HepG2 (cell line): Measurements from ENCODE around the gene MCRIP2. TPM values are rescaled to one million over a fixed set of nuclear protein-coding genes. Genes with fewer than 3 reads are reported as not detected.

Experiments
- ATAC-seq: fragments of 200-7000 bp; cut with Tn5 transposase; 3 replicates; pipeline ENCODE4 v1.9.1; 2020; ENCODE audit warnings: mild to moderate bottlenecking, moderate library complexity
- BruUV-seq: library from RNA; stranded (reverse); fragments of 400-500 nt; replicated peaks from 2 replicates; lab custom pipeline; 2021; lab: Mats Ljungman, UMichigan
- CTCF ChIA-PET: fragments of 300-600 bp; formaldehyde crosslinking; extraction: SDS; loops from one replicate; lab custom pipeline; 2021; ENCODE audit warnings: low total read pairs, inconsistent platforms, low intra/inter-chr PET ratio; lab: Yijun Ruan, JAX
- POLR2A ChIA-PET: fragments of 350-600 bp; sonication (Branson Sonifier 250); formaldehyde crosslinking; loops from one replicate; lab custom pipeline; 2020; ENCODE audit warnings: antibody characterized with exemption, inconsistent platforms; lab: Yijun Ruan, JAX
- DNase-seq: peaks from one replicate; pipeline ENCODE4 v3.0.0-alpha.2; 2015; ENCODE audit warnings: low spot score
- FAIRE-seq: peaks from 3 replicates; lab custom pipeline; 2011; peaks lifted over from hg19 to GRCh38; lab: Jason Lieb, UNC
- H2AFZ ChIP-seq: one replicate; pipeline ENCODE4 v1.6.1; 2011; ENCODE audit warnings: low read length, inconsistent platforms
- H3K27ac ChIP-seq: fragments of 300-600 bp; 3 replicates; pipeline ENCODE4 v1.8.0; 2011; ENCODE audit warnings: mixed run types, mild to moderate bottlenecking, mixed read lengths, low read length, inconsistent platforms; ENCODE audit not compliant: insufficient read depth; ENCODE audit errors: extremely low read length
- H3K27me3 ChIP-seq, 2 experiments: fragments of 200-600 bp in 1 of 2; 2 replicates in 1 of 2; 3 replicates in 1 of 2; pipeline versions ENCODE4 v1.6.0 to v1.8.0; 2011; ENCODE audit warnings: low read length in 2 of 2, mild to moderate bottlenecking in 2 of 2, moderate library complexity in 2 of 2, inconsistent platforms in 1 of 2; ENCODE audit not compliant: insufficient read depth in 2 of 2, control insufficient read depth in 1 of 2
- H3K36me3 ChIP-seq, 2 experiments: fragments of 200-600 bp in 1 of 2; replicated peaks in 1 of 2; 2 replicates in 1 of 2; 3 replicates in 1 of 2; pipeline versions ENCODE4 v1.5.1 to v1.8.0; 2011; ENCODE audit warnings: low read length in 2 of 2, inconsistent platforms in 1 of 2; ENCODE audit not compliant: insufficient read depth in 2 of 2, control insufficient read depth in 1 of 2
- H3K4me1 ChIP-seq: 2 replicates; pipeline ENCODE4 v1.5.1; 2012; ENCODE audit warnings: low read length, inconsistent platforms; ENCODE audit not compliant: insufficient read depth
- H3K4me2 ChIP-seq: 2 replicates; pipeline ENCODE4 v1.6.0; 2011; ENCODE audit warnings: low read depth, low read length, inconsistent platforms
- H3K4me3 ChIP-seq, 3 experiments: fragments of 200-600 bp in 1 of 3; sonication (generic), shearing (Covaris generic) in 1 of 3; replicated peaks in 1 of 3; 2 replicates each; pipeline ENCODE4 v1.5.1; 2011 to 2016; ENCODE audit warnings: low read length in 3 of 3, inconsistent platforms in 2 of 3, low read depth in 2 of 3, mild to moderate bottlenecking in 2 of 3, control low read depth in 1 of 3, mixed read lengths in 1 of 3; ENCODE audit not compliant: insufficient read depth in 1 of 3
- H3K79me2 ChIP-seq: one replicate; pipeline ENCODE4 v1.6.1; 2011; ENCODE audit warnings: low read length, inconsistent platforms; ENCODE audit not compliant: insufficient read depth
- H3K9ac ChIP-seq: 2 replicates; pipeline ENCODE4 v1.6.0; 2011; ENCODE audit warnings: mild to moderate bottlenecking, low read depth, low read length, inconsistent platforms; ENCODE audit not compliant: insufficient read depth
- H3K9me3 ChIP-seq: 2 replicates; pipeline ENCODE4 v1.5.1; 2012; ENCODE audit warnings: mild to moderate bottlenecking, low read length
- H4K20me1 ChIP-seq: 2 replicates; pipeline ENCODE4 v1.6.0; 2011; ENCODE audit warnings: inconsistent platforms, mild to moderate bottlenecking, low read length, moderate library complexity; ENCODE audit not compliant: insufficient read depth
- AGO1 ChIP-seq: fragments of 200-400 bp; formaldehyde crosslinking; IDR thresholded peaks from 2 replicates; pipeline ENCODE4 v1.6.1; 2017; ENCODE audit warnings: mild to moderate bottlenecking, low read depth, low read length, moderate library complexity; ENCODE audit not compliant: poor library complexity, severe bottlenecking
- AGO2 ChIP-seq: fragments of 200-400 bp; formaldehyde crosslinking; optimal IDR thresholded peaks from 2 replicates; pipeline ENCODE3; 2017; ENCODE audit warnings: mild to moderate bottlenecking, low read depth, low read length, moderate library complexity
- HIVEP1 ChIP-seq: sonication (generic); formaldehyde crosslinking; IDR thresholded peaks from 2 replicates; pipeline ENCODE4 v1.4.0; 2020; ENCODE audit warnings: mild to moderate bottlenecking, missing genetic modification reagents
- HNF4G ChIP-seq, 2 experiments: sonication (generic) in 1 of 2; formaldehyde crosslinking in 1 of 2; IDR thresholded peaks; 2 replicates each; pipeline versions ENCODE4 v1.4.0 to v1.6.1; 2011 to 2020; ENCODE audit warnings: borderline replicate concordance in 2 of 2, low read depth in 2 of 2, mild to moderate bottlenecking in 2 of 2, low read length in 1 of 2, missing genetic modification reagents in 1 of 2, moderate library complexity in 1 of 2
- NFIC ChIP-seq: IDR thresholded peaks from 2 replicates; pipeline ENCODE4 v1.6.1; 2012; ENCODE audit warnings: mild to moderate bottlenecking, low read length, inconsistent platforms
- RBFOX2 ChIP-seq: fragments of 200-400 bp; formaldehyde crosslinking; IDR thresholded peaks from 2 replicates; pipeline ENCODE4 v1.6.1; 2017; ENCODE audit warnings: low read depth, mild to moderate bottlenecking, low read length
- WGBS: methylation state at CpG from one replicate; pipeline ENCODE4 v1.1.6; 2017; ENCODE audit warnings: low lambda C conversion rate; 5-methylcytosine and 5-hydroxymethylcytosine counted together
- in situ Hi-C: cut with HindIII; loops from 2 replicates; pipeline ENCODE4 v1.10.0; 2017; ENCODE audit warnings: low pct_unique_long_range_greater_than_20kb; ENCODE audit not compliant: extremely low pct_ligation_motif_present
- intact Hi-C: fragments of 100-400 bp; cut with micrococcal nuclease; formaldehyde crosslinking; loops from one replicate; pipeline ENCODE4 v1.10.0; 2022; ENCODE audit not compliant: unreplicated experiment
- polyA plus RNA-seq, 8 experiments: library from polyadenylated mRNA; depleted of rRNA in 3 of 8; stranded (reverse) in 7 of 8; unstranded in 1 of 8; fragments of >200 nt; fragmentation: Illumina TruSeq in 4 of 8; extraction: Trizol in 4 of 8; gene quantifications; 2 replicates each; pipeline versions ENCODE4 v1.2.1 to v1.2.3, GENCODE V29; 2011 to 2016; ENCODE audit warnings: low read depth in 4 of 8, missing spikeins in 1 of 8, mixed read lengths in 1 of 8; ENCODE audit not compliant: insufficient read depth in 1 of 8
- total RNA-seq, 5 experiments: library from RNA; depleted of rRNA; stranded (reverse); fragments of >200 nt; fragmentation: Illumina TruSeq; extraction: Trizol; gene quantifications; 2 replicates each; pipeline ENCODE4 v1.2.3, GENCODE V29; 2016; ENCODE audit warnings: low read depth in 1 of 5
- TF ChIP-seq, protein P1 (sequence below): fragments of 450-650 bp; IDR thresholded peaks from 2 replicates; pipeline ENCODE4 v1.6.1; 2016
- TF ChIP-seq, protein P2 (sequence below): sonication (generic); formaldehyde crosslinking; IDR thresholded peaks from 2 replicates; pipeline ENCODE4 v1.5.1; 2020; ENCODE audit warnings: missing genetic modification reagents, mild to moderate bottlenecking, borderline replicate concordance

Gene MCRIP2
- total and polyA plus RNA-seq, 2 of the 13 experiments (the other 11 are each of a cell fraction or from before 2014, with no cell fraction given): 39.6 to 76.7 TPM

DNA sequence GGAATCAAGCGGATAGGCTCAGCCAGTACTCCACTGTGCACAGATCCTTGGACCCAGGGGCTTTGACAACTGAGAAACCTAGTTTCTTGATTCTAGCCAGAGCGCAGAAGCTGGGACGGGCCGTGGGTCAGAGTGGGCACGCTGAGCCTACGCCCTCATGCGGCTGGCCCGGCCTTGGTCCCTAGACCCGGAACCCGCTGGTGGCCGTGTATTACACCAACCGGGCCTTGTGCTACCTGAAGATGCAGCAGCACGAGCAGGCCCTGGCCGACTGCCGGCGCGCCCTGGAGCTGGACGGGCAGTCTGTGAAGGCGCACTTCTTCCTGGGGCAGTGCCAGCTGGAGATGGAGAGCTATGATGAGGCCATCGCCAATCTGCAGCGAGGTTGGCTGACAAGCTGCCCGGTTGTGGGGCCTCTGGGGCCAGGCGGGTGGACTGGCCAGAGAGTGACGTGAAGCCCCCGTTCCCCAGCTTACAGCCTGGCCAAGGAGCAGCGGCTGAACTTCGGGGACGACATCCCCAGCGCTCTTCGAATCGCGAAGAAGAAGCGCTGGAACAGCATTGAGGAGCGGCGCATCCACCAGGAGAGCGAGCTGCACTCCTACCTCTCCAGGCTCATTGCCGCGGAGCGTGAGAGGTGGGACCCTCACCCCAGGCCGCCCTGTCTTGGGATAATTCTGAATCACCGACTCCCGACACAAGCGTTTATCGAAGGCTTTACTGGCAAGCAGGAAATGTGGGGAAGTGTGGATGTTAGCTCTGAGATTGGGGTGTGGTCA lies 39.5 kb downstream of the MCRIP2 start (continued):
- TF ChIP-seq HNF4G (IDR thresholded peaks at IDR 0.05; ENCODE audit: borderline replicate concordance, low read depth, low read length) (no peak), HNF4G (CRISPR knock-in tag; IDR thresholded peaks at IDR 0.05; ENCODE audit: borderline replicate concordance, low read depth) (0 out of 2 replicates have a peak, but pooled peaks have one; percentile 34)

DNA sequence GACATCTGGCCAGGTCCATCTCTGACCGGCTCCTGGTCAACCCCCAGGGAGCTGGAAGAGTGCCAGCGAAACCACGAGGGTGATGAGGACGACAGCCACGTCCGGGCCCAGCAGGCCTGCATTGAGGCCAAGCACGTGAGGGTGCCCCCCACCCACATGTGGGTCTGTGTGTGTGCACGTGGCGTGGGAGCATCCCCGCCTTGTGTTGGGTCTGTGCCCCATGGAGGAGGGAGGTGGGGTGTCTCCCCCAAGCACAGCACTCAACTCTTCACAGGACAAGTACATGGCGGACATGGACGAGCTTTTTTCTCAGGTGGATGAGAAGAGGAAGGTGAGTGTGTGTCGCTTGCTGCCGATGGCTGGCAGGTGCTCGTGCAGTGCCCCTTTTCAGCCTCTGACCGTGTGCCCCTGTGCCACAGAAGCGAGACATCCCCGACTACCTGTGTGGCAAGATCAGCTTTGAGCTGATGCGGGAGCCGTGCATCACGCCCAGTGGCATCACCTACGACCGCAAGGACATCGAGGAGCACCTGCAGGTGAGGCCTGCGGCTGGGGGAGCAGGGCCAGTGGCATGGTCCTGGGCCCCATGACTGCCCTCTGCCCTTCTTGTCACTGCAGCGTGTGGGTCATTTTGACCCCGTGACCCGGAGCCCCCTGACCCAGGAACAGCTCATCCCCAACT lies 40.3 kb downstream of the MCRIP2 start:
- in situ Hi-C loops (no loop called here), intact Hi-C loops (no loop called here)
- CTCF ChIA-PET: no interaction called here
- POLR2A ChIA-PET: interaction anchor here (0.6 to 4.4 kb wide), 5 partner anchors 8 to 311 kb away, joined by 3 to 34 read pairs (median 7); partner anchors contain the start of genes MRPL28 and WDR24
- peaks cover 16% of the 10 kb centered on the region for H3K79me2 ChIP-seq
- H3K27me3 ChIP-seq: no peaks in the 10 kb centered on the region; a peak in 1 of 5 replicates
- peak overlapping the region; percentile 80 for H3K4me2 ChIP-seq
- peaks cover 27% of the 10 kb centered on the region for H3K4me1 ChIP-seq
- peak overlapping the region in 2 of 3 experiments; percentile 85 to 88; a peak in 2 of 6 replicates for H3K4me3 ChIP-seq
- H2AFZ ChIP-seq: no peak overlapping the region
- DNase-seq (no peak), FAIRE-seq (no peak), ATAC-seq (no peak)
- H3K9ac ChIP-seq: no peak overlapping the region
- H3K27ac ChIP-seq: no peak overlapping the region
- BruUV-seq: TSS peak; percentile 62
- H3K36me3 ChIP-seq: peaks cover 9 to 20% of the 10 kb centered on the region in 2 experiments; a peak in 4 of 5 replicates
- WGBS: 92% methylated on average over 15 of the region's 28 CpGs
- no peaks in the 10 kb centered on the region for H3K9me3 ChIP-seq
- TF ChIP-seq, protein P1, sequence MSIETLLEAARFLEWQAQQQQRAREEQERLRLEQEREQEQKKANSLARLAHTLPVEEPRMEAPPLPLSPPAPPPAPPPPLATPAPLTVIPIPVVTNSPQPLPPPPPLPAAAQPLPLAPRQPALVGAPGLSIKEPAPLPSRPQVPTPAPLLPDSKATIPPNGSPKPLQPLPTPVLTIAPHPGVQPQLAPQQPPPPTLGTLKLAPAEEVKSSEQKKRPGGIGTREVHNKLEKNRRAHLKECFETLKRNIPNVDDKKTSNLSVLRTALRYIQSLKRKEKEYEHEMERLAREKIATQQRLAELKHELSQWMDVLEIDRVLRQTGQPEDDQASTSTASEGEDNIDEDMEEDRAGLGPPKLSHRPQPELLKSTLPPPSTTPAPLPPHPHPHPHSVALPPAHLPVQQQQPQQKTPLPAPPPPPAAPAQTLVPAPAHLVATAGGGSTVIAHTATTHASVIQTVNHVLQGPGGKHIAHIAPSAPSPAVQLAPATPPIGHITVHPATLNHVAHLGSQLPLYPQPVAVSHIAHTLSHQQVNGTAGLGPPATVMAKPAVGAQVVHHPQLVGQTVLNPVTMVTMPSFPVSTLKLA: 0 out of 2 replicates have a peak, but pooled peaks have one; percentile 16
- TF ChIP-seq, protein P2, sequence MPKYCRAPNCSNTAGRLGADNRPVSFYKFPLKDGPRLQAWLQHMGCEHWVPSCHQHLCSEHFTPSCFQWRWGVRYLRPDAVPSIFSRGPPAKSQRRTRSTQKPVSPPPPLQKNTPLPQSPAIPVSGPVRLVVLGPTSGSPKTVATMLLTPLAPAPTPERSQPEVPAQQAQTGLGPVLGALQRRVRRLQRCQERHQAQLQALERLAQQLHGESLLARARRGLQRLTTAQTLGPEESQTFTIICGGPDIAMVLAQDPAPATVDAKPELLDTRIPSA: no peak
- TF ChIP-seq AGO2 (peak; percentile 75), NFIC (no peak), AGO1 (no peak), RBFOX2 (peak; percentile 44; the same call in 1 of the 2 replicates), HIVEP1 (CRISPR knock-in tag) (no peak)
- 0 out of 2 replicates have a peak, but pooled peaks cover 3% of the 10 kb centered on the region for H4K20me1 ChIP-seq
